Brain microvascular endothelial cell (primary cell): Measurements from ENCODE around the gene KANSL1L.

Source experiments
- DNase-seq: peaks from one replicate; pipeline ENCODE4 v3.0.0-alpha.2; 2020
- H3K27ac ChIP-seq: fragments of 250-450 bp; sonication (Bioruptor Pico); 2 replicates; pipeline ENCODE4 v1.5.1; 2020; ENCODE audit warnings: mild to moderate bottlenecking, moderate library complexity
- H3K27me3 ChIP-seq: fragments of 250-450 bp; sonication (Bioruptor Pico); replicated peaks from 2 replicates; pipeline ENCODE4 v1.5.1; 2020; ENCODE audit warnings: mild to moderate bottlenecking
- H3K36me3 ChIP-seq: fragments of 250-450 bp; sonication (Bioruptor Pico); replicated peaks from 2 replicates; pipeline ENCODE4 v1.5.1; 2020; ENCODE audit warnings: mild to moderate bottlenecking
- H3K4me3 ChIP-seq: 2 replicates; pipeline ENCODE4 v1.5.1; 2011; ENCODE audit warnings: low read depth, mild to moderate bottlenecking, control low read depth, low read length, moderate library complexity
- CTCF ChIP-seq: IDR thresholded peaks from 2 replicates; pipeline ENCODE4 v1.5.1; 2011; ENCODE audit warnings: low read depth, mild to moderate bottlenecking, moderate library complexity, low read length, control low read depth, inconsistent platforms; ENCODE audit errors: missing control alignments
- in situ Hi-C: cut with HindIII; loops from 2 replicates; pipeline ENCODE4 v1.10.0; 2017; ENCODE audit warnings: low sequenced_read_pairs, low pct_ligation_motif_present

KANSL1L gene

GRCh38 chr2:210113614-210114235 lies 57.5 kb downstream of the KANSL1L start:
- no peak overlapping the region for H3K27ac ChIP-seq
- in situ Hi-C loops = no loop called here
- no peaks in the 10 kb centered on the region for H3K27me3 ChIP-seq
- DNase-seq = no peak
- no peaks in the 10 kb centered on the region for H3K36me3 ChIP-seq
- H3K4me3 ChIP-seq = no peak overlapping the region
- TF ChIP-seq CTCF = no peak

- Histone ChIP-seq H3K36me3 (no peaks in the 10 kb centered on the region), H3K4me3 (no peak overlapping the region), H3K27ac (no peak overlapping the region), H3K27me3 (no peaks in the 10 kb centered on the region)
- DNase-seq = no peak
- no peak for TF ChIP-seq CTCF
- in situ Hi-C loops = no loop called here
Observed at GRCh38 chr2:210112871-210113270, 58.3 kb downstream of the KANSL1L start.

GRCh38 chr2:210099940-210100339 lies 71.3 kb downstream of the KANSL1L start:
- in situ Hi-C loops = no loop called here
- Histone ChIP-seq H3K4me3 (no peak overlapping the region), H3K27me3 (no peaks in the 10 kb centered on the region), H3K27ac (no peak overlapping the region), H3K36me3 (no peaks in the 10 kb centered on the region)
- no peak for DNase-seq
- no peak for TF ChIP-seq CTCF

DNA sequence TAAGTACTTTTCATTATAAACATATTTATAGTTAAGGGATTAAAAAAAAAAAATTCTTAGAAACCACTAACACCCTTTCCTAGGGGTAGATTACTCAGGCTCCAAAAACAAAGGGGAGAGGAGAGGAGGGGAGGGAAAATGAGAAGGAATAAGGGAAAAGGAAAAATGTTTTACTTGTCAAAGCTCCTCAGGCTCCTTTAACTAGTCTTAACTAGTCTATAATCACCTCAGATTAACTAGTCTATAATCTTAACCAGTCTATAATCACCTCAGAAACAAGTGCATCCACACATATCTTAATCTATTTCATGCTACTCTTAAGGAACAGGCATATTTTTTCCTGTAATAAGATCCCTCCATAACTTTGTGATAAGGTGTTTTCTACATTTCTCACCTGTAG lies 76.4 kb downstream of the KANSL1L start:
- in situ Hi-C loops = no loop called here
- Histone ChIP-seq H3K27ac (no peak overlapping the region), H3K4me3 (no peak overlapping the region), H3K27me3 (no peaks in the 10 kb centered on the region), H3K36me3 (no peaks in the 10 kb centered on the region)
- no peak for DNase-seq
- TF ChIP-seq CTCF = no peak

- TF ChIP-seq CTCF = no peak
- Histone ChIP-seq H3K27me3 (no peaks in the 10 kb centered on the region), H3K36me3 (no peaks in the 10 kb centered on the region), H3K4me3 (no peak overlapping the region), H3K27ac (no peak overlapping the region)
- DNase-seq = no peak
- in situ Hi-C loops = no loop called here
Observed at GRCh38 chr2:210092791-210093190, 78.4 kb downstream of the KANSL1L start.

DNA sequence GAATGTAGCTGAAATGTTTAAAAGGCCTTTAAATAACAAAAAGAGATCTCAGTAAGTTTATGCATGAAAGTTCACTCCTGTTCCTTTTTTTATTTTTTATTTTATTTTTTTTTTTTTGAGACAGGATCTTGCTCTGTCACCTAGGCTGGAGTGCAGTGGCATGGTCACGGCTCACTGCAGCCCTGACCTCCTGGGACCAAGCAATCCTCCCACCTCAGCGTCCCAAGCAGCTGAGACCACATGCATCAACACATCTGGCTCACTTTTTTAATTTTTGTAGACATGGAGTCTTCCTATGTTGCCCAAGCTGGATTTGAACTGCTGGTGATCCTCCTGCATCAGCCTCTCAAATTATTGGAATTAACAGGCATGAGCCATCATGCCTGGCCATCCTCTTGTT lies 84.3 kb downstream of the KANSL1L start:
- in situ Hi-C loops = no loop called here
- no peak overlapping the region for H3K4me3 ChIP-seq
- H3K27me3 ChIP-seq = no peaks in the 10 kb centered on the region
- no peak overlapping the region for H3K27ac ChIP-seq
- no peaks in the 10 kb centered on the region for H3K36me3 ChIP-seq
- no peak for DNase-seq
- no peak for TF ChIP-seq CTCF
